HUES64 (cell line): ENCODE results near the gene PLCB4.

ENCODE experiments used
- H3K27ac ChIP-seq: 2 replicates; pipeline ENCODE4 v1.7.0; 2013; ENCODE audit warnings: low read depth, low read length, inconsistent platforms
- H3K27me3 ChIP-seq: 2 replicates; pipeline ENCODE4 v1.6.1; 2013; ENCODE audit warnings: mild to moderate bottlenecking, low read length; ENCODE audit not compliant: insufficient read depth
- H3K36me3 ChIP-seq: 2 replicates; pipeline ENCODE4 v1.6.1; 2013; ENCODE audit warnings: mild to moderate bottlenecking, low read length; ENCODE audit not compliant: insufficient read depth
- H3K4me1 ChIP-seq: 2 replicates; pipeline ENCODE4 v1.6.1; 2013; ENCODE audit warnings: mild to moderate bottlenecking, low read length, moderate library complexity; ENCODE audit not compliant: insufficient read depth
- H3K4me3 ChIP-seq: 2 replicates; pipeline ENCODE4 v1.5.1; 2013; ENCODE audit warnings: mild to moderate bottlenecking, low read length, moderate library complexity
- H3K9ac ChIP-seq: 2 replicates; pipeline ENCODE4 v1.6.1; 2013; ENCODE audit warnings: mild to moderate bottlenecking, low read depth, low read length
- H3K9me3 ChIP-seq: 2 replicates; pipeline ENCODE4 v1.6.1; 2013; ENCODE audit warnings: low read depth, low read length; ENCODE audit not compliant: insufficient read depth
- WGBS: fragments of 150-250, 120-280 bp; methylation state at CpG from one replicate; pipeline ENCODE4 v1.1.7; 2013; ENCODE audit warnings: missing lambda C conversion rate; 5-methylcytosine and 5-hydroxymethylcytosine counted together

The PLCB4 gene

DNA sequence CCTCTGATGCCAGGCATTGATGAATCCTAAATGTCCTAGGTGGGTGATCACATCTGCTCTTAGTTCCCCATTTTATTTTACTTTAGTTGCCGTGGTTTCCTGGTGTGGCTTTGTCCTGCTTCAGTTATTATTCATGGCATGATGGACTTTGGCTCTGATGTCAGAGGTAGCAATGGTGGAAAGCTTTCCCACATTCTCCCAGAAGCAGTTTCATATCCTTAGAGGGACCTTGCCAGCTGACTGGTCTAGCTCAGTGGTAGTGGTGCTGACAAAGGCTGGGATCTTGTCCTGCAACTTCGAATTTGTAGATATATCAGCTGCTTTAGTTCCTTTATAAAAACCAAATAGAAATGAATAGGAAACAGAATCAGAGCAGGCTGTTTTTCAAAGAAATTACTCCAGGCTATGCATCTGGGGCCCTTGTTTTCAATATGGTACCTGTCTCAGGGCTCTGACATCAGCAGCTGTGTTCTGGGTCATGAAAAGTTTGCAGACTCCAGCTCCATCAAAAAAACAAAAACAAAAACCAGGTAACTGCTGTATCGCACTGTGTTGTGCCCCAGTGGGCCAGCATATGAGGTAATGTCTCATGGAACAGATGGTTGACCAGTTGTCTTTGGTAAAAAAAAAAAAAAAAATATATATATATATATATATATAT lies 133.7 kb downstream of the PLCB4 start:
- Histone ChIP-seq H3K4me3 (no peak overlapping the region), H3K4me1 (peaks cover 17% of the 10 kb centered on the region; the same call in 1 of the 2 replicates), H3K9ac (no peak overlapping the region), H3K27me3 (no peaks in the 10 kb centered on the region), H3K36me3 (no peaks in the 10 kb centered on the region), H3K27ac (no peak overlapping the region), H3K9me3 (no peaks in the 10 kb centered on the region)
- WGBS: 95% methylated on average over 2 of the region's 3 CpGs

DNA sequence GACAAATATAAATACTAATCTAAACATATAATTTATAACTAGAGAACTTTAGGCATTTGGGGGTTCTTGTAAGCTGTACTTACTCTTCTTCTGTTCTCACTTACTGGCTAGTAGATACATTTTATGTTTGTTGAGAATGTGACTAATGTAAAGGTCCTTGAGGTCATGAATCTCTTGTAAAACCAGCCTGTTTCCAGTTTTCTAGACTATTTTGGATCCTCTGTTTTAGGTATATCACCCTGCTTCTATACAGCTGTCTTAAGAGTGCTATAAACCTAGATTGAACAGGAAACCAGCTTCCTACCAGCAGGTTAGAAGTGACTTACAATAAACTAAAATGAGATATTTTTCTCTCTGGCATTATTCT lies 134.2 kb downstream of the PLCB4 start:
- no peak overlapping the region for H3K27ac ChIP-seq
- peaks cover 17% of the 10 kb centered on the region; the same call in 1 of the 2 replicates for H3K4me1 ChIP-seq
- H3K36me3 ChIP-seq: no peaks in the 10 kb centered on the region
- no peak overlapping the region for H3K4me3 ChIP-seq
- no peaks in the 10 kb centered on the region for H3K9me3 ChIP-seq
- no peaks in the 10 kb centered on the region for H3K27me3 ChIP-seq
- no peak overlapping the region for H3K9ac ChIP-seq

DNA sequence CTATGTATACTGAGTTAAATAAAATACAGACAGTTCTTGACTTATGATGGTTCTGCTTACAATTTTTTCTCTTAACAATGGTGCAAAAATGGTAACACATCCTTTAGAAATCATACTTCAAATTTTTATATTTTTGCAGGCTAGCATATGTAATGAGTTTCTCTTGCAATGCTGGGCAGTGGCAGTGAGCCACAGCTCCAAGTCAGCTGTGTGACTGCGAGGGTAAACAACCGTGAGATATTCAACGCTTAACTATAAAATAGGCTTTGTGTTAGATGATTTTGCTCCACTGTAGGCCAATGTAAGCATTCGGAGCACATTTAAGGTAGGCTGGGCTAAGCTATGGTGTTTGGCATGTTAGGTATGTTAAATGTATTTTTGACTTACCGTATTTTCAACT lies 136.1 kb downstream of the PLCB4 start:
- H3K4me3 ChIP-seq: no peak overlapping the region
- H3K9me3 ChIP-seq: no peaks in the 10 kb centered on the region
- H3K9ac ChIP-seq: no peak overlapping the region
- no peak overlapping the region for H3K27ac ChIP-seq
- WGBS: 95% methylated on average over 5 of the region's 5 CpGs
- H3K36me3 ChIP-seq: no peaks in the 10 kb centered on the region
- H3K4me1 ChIP-seq: peaks cover 17% of the 10 kb centered on the region; the same call in 1 of the 2 replicates
- no peaks in the 10 kb centered on the region for H3K27me3 ChIP-seq

DNA sequence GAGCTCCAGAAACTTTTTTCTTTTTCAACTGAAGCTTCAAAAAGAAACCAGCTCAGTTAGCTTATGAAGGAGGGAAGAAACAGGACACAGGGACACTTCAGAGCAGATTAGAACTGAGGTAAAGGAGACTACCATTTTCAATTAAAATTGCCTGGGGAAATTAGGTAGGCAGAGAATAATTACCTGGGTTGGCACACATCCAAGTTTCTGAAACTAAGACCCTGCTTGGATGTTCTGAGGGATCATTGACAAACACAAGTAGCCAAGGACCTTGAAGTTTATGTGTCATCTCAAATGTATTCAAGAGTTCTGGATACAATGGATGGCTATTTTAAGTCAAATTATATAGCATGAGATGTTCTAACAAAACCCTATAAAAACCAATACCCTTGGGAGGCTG lies 137.6 kb downstream of the PLCB4 start:
- H3K9ac ChIP-seq: no peak overlapping the region
- peaks cover 11% of the 10 kb centered on the region for H3K4me1 ChIP-seq
- no peaks in the 10 kb centered on the region for H3K27me3 ChIP-seq
- no peaks in the 10 kb centered on the region for H3K9me3 ChIP-seq
- no peak overlapping the region for H3K27ac ChIP-seq
- no peaks in the 10 kb centered on the region for H3K36me3 ChIP-seq
- no peak overlapping the region for H3K4me3 ChIP-seq

DNA sequence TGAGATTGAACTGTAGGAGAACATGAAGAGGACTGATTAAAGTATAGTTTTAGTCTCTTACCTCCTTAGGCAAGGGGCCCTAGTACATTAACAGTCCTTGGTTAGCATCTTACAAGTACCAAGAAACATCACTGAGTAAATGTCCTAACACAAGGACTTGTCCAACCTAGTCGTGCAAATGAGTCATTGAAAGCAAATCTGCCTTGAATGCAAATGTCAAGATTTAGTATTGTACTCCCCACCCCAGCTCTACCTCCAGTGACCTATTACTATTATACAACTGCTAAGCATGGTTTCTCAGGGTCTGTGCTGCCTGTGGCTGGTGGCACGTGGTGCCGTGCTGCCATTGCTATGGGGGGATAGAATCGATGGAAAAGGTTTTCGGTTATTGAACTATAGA lies 138.4 kb downstream of the PLCB4 start:
- Histone ChIP-seq H3K36me3 (no peaks in the 10 kb centered on the region), H3K9ac (no peak overlapping the region), H3K4me1 (peaks cover 11% of the 10 kb centered on the region), H3K4me3 (no peak overlapping the region), H3K9me3 (no peaks in the 10 kb centered on the region), H3K27me3 (no peaks in the 10 kb centered on the region), H3K27ac (no peak overlapping the region)
- WGBS: 93% methylated on average over 2 of the region's 5 CpGs

DNA sequence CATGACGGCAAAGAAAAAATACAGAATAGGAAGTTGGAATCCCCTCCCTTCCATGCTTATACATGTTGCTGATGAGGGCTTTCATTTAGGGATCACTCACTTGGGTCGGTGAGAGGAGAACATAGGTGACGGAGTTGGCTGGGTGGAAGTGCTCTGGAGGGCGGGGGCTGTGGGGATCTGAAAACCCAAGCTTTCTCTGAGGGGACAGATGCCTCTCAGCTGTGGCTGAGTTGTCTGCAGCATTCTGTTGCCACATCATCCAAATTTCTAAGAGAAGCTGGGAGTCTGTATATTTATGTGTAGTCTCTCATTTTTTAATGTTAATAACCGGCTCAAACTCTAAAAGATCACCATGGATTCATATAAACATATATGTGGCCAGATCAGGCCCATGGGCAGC lies 141.5 kb downstream of the PLCB4 start:
- H3K9ac ChIP-seq: no peak overlapping the region
- H3K4me1 ChIP-seq: peaks cover 6% of the 10 kb centered on the region
- 93% methylated on average over 4 of the region's 5 CpGs for WGBS
- H3K27me3 ChIP-seq: no peaks in the 10 kb centered on the region
- H3K27ac ChIP-seq: no peak overlapping the region
- no peaks in the 10 kb centered on the region for H3K9me3 ChIP-seq
- H3K36me3 ChIP-seq: no peaks in the 10 kb centered on the region
- no peak overlapping the region for H3K4me3 ChIP-seq

DNA sequence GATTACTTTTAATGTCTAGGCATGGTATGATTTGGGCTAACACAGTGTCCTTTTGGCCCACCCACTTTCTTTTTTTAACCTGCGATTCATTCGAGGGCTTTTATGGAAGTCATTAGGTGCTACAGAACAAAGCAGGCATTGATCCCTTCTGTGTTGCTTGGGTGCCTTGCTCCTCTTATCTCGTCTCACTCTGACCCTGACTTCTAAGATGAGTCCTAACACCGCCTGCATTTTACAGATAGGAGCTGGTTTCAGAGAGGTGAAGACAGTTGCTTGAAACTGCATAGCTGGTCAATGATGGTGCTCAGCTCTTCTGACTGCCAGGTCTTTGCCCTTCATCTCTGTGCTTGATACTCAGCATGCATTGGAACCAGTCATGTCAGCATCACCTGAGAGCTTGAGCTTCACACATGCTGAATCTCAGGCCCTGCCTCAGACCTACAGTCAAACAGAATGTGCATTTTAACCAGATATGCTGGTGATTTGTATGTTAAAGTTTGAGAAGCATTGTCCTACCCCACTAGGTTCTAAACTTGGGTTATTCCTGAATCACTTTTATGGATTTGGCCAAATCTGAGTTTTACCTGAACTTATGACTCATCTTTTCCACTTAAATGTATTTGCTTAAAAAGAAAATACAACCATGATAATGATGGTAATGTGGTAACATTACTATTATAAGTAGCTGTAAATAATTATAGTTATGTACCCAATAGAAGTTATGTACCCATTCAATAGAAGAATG lies 142.3 kb downstream of the PLCB4 start:
- whole genome bisulfite sequencing: 91% methylated on average over 4 of the region's 4 CpGs
- Histone ChIP-seq H3K4me3 (no peak overlapping the region), H3K9ac (no peak overlapping the region), H3K4me1 (no peaks in the 10 kb centered on the region; the same call in 1 of the 2 replicates), H3K36me3 (no peaks in the 10 kb centered on the region), H3K9me3 (no peaks in the 10 kb centered on the region), H3K27me3 (no peaks in the 10 kb centered on the region), H3K27ac (no peak overlapping the region)

DNA sequence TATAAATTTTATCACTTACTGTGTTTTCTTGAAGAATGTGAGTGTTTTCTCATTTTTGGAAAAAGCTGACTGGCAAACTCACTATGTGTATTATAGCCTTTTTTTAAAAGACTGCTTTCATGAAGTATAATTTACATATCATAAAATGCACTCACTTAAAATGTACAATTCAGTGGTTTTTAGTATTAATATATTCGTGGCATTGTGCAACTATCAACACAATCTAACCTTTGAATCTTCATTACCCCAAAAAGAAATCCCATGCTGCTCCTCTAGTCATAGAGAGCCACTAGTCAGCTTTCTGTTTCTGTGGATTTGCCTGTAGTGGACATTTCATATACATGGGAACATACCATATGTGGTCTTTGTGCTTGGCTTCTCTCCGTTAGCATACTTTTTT lies 143.8 kb downstream of the PLCB4 start:
- no peaks in the 10 kb centered on the region for H3K27me3 ChIP-seq
- WGBS: 100% methylated on average over 2 of the region's 2 CpGs
- no peak overlapping the region for H3K4me3 ChIP-seq

DNA sequence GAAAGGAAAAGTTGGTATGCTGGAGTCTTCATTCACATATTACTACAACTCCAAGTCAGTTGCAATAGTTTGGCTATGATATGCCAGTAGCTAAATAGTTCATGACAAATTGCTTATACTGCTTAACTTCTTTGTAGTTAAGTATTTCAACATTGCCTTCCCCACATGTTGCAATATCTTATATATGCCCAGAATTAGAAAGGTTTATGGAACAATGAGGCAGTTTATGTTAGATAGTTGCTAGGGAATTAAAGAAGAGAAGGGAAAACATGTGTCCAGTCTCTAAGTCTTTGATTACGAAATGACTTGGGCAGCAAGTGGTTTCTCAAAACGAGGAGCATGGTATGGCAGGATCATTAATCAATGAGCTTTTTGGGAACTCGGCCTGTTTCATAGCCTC lies 145.8 kb downstream of the PLCB4 start:
- no peaks in the 10 kb centered on the region for H3K36me3 ChIP-seq
- WGBS: 97% methylated on average over 3 of the region's 3 CpGs
- H3K27me3 ChIP-seq: no peaks in the 10 kb centered on the region
- no peaks in the 10 kb centered on the region for H3K9me3 ChIP-seq
- H3K4me3 ChIP-seq: no peak overlapping the region
- no peak overlapping the region for H3K9ac ChIP-seq
- no peaks in the 10 kb centered on the region; the same call in 1 of the 2 replicates for H3K4me1 ChIP-seq
- H3K27ac ChIP-seq: no peak overlapping the region

More for the DNA sequence above, 143.8 kb downstream of the PLCB4 start:
- H3K9ac ChIP-seq: no peak overlapping the region
- H3K9me3 ChIP-seq: no peaks in the 10 kb centered on the region
- H3K27ac ChIP-seq: no peak overlapping the region
- no peaks in the 10 kb centered on the region for H3K36me3 ChIP-seq
- no peaks in the 10 kb centered on the region; the same call in 1 of the 2 replicates for H3K4me1 ChIP-seq

DNA sequence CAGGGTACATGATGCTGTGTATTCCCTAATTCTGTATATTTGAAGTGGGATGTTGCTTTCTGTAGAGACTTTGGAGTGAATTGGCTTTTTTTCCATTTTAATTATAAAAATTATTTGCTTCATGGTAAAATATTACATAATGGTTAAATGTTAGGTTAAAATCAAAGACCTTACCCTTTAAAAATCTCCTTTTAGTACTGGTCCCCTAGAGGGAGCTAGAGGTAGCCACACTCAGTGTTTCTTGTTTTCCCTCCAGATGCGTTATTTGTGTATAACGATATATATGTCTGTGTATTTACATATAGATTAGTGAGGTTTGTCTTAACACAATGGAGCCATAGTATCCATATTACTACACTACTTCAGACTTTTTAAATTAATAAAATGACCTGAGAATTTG lies 146.7 kb downstream of the PLCB4 start:
- H3K27me3 ChIP-seq: no peaks in the 10 kb centered on the region
- no peak overlapping the region for H3K27ac ChIP-seq
- H3K9me3 ChIP-seq: no peaks in the 10 kb centered on the region
- no peak overlapping the region for H3K4me3 ChIP-seq
- no peaks in the 10 kb centered on the region for H3K36me3 ChIP-seq
- no CpG with 5 or more reads among the region's 2 CpGs for WGBS
- peaks cover 1% of the 10 kb centered on the region for H3K4me1 ChIP-seq
- no peak overlapping the region for H3K9ac ChIP-seq

DNA sequence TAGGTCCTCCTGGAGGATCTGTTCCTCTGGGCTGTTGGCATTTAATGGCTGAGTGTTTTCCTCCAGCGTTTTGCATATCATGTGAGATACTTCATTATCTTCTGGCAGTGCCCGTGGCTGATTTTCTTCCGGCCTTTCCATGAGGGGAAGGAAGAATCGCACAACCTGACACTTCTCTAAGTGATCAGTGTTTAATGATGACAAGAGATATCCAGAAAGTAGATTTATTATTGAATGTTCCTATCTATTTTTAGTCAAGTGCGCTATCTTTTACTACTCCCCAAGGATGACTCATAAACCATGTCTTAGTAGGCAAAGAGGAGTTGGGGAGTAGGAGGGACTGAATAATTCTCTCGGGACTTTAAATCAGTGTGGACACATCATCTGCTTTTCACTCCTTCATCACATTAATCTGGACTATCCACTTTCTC lies 149.7 kb downstream of the PLCB4 start:
- Histone ChIP-seq H3K27me3 (no peaks in the 10 kb centered on the region), H3K27ac (no peak overlapping the region), H3K9me3 (no peaks in the 10 kb centered on the region), H3K4me3 (no peak overlapping the region), H3K9ac (no peak overlapping the region), H3K36me3 (no peaks in the 10 kb centered on the region), H3K4me1 (peaks cover 13% of the 10 kb centered on the region)
- WGBS: 96% methylated on average over 4 of the region's 6 CpGs
